Mesenteric fat pad (tissue), 1 donor: ENCODE results near the gene HDX. TPM values are rescaled to one million over a fixed set of nuclear protein-coding genes. Genes with fewer than 3 reads are reported as not detected.
"Not testable (repeated sequence)": the region's sequence is repeated elsewhere in the genome, so short reads cannot be mapped to it uniquely, and the experiment has no call there.

Source experiments
- DNase-seq: peaks from one replicate; pipeline ENCODE4 v3.0.0-alpha.2; 2020; ENCODE audit warnings: low spot score
- total RNA-seq: library from RNA; stranded (reverse); fragmentation: NEBNext Ultra II Directional; extraction: Animal tissue kit (Norgen Biotek cat#: 25700); gene quantifications from one replicate; pipeline ENCODE4 v1.2.1, GENCODE V29; 2021
- donor health status: DM: yes; HTN: yes; CAD: no.

The HDX gene
- total RNA-seq, 1 donor from 2014 or later, result 5.8 TPM

DNA sequence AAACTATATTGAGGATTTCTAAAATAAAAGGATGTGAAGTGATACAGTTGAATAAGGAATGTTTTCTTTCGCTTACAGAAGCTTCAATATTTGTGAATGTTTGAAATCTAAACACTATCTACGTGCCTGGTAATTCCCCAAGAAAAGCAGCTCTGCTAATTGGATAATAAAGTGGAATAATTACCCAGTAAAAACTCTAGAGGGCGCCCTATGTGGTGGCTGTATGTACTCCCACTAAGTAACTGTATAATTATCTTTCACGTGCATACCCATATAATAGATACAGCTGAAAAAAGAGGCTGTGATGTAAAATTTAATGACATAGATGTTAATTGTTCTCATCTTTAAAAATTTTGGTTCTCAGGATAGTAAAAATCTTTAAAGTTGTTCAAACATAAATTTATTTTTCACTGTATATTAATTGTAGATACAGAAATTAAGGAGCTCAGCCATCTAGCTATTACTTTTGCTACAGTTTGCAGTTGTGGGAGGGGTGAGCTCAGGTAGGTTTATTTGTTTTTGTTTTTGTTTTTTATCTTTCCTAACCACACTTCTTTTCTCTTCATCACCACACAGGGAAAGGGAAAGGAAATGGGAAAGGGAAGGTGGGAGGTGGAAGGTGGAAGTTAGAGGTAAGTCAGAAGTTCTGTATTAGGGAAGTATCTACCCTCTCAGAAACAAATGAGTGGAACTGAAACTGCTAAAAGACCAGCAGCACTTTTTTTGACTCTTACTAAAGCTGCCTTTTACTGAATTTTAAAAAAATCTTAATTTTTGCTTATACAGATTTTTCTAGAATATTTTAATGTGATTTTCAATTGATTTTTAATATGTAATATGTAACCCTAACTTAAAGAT, 162.5 kb downstream of the HDX start:
- DNase-seq, result no peak

DNA sequence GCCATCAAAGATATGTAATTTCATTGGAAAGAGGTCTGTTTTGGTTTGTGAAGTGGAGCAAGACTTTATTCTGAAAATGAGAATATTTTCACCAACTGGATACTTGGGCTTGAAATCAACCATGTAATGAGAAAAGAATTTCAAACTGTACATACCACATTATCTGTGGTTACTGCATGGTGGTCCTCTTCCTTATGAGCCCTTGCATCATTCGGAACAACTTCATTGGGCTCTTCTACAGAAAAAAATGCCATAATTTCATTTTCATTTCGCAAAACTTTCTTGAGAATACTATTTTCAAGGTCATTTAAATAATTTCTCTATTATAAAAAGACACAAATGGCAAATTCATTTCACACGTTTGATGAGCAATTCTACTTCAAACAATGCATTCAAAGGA, 165.6 kb downstream of the HDX start:
- no peak for DNase-seq

DNA sequence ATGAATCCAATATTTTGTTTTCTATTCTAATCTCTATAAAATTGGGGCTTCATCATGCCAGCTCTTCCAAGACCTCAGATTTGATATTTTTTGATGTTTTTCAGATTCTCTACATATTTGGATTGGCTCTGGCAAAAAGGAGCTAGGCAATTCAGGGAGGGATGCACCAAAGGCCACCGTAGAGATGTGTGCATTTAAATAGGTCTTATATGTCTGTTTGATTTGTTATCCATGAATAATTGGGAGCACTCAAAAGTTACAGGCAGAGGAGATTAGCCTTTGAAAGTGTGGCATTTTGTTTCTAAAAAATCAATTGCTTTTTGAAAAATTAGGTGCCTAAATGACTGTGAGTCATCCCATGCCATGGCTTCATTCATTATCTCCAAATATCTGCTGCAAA, 167.1 kb downstream of the HDX start:
- no peak for DNase-seq

DNA sequence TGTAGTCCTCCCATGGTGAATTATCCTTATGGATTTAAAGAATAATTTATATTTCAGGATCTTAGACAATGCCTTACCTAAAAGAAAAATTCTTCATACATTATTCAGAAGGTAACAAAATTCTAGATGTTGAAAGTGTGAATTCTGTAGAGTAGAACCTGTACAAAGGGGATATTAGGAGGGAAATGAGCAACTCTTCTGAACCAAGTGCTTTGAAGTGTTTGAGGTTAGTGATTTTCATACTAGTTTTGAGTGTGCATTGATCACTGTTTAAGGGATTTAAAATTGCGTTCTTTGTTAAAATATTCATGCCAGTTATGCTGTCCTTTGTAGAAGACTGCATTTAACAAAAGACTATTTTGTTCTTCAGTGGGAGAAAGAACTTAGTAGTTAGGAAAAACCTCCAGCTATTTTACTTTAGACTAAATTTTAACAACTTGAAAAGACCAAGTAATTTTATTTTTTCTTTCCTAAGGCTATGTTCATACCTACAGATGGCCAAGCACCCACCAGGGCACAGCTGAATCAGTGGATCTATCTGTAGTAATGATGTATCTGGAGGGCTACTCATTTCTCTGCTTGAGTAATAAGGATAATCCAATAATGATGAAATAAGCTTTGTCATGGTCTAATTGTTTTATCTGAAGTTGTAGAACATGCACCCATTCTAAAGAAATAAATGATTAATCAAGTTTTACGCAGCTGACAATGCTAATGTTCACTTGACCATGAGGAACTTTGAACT, 180.0 kb downstream of the HDX start:
- DNase-seq, result no peak

DNA sequence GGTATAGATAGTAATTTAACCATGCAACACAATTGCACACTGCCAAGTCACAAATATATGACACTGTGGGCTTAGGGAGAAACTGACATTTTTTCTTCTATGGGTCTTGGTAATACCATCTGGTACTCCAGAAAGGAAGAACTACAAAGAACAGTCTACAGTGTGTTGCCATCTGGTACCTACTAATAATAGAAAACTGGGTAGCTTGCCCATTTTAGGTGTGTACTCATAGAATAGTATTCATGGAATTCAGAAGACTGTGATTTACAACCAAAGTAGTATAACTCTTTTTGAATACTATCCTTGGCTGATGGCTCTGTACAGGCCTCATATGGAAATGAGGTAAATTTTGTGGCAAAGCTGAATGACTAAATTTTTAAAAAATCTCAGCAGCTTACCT, 181.6 kb downstream of the HDX start:
- no peak for DNase-seq

DNA sequence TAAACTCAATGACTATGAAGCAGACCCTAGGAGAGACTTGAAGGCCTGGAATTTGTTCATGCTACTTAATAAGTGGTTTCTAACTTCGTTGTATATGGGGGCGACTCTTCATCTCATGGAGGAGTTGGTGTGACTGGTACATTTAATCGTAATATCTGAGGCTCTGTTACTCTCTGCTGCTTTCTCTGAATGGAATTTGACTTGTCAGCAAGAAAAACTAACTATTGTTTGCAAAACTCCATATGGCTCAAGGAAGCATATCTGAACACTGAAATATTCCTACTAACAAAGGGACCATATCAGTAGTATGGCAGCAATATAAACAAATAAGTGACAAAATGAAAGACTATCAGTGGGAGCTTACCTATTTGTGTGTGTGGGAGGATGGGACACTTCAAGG, 182.2 kb downstream of the HDX start:
- DNase-seq, result no peak

DNA sequence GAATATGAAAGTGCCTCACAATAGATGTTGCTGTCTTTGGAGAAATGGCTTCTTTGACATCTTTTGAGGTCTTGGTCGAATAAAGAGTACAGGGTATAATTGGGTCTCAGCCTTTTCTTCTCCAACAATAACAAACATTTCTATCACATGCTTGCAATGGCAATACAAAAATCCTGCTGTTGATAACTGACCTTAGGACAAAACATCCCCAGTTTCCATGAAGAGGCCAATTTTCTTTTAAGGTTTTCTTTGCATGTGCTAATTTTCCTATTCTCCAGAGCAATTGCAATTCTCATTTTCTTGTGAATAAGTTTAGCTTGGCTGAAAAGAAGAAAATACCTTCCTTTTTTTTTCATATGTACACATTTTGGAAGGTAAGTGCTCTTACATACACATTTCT, 183.6 kb downstream of the HDX start:
- no peak for DNase-seq

DNA sequence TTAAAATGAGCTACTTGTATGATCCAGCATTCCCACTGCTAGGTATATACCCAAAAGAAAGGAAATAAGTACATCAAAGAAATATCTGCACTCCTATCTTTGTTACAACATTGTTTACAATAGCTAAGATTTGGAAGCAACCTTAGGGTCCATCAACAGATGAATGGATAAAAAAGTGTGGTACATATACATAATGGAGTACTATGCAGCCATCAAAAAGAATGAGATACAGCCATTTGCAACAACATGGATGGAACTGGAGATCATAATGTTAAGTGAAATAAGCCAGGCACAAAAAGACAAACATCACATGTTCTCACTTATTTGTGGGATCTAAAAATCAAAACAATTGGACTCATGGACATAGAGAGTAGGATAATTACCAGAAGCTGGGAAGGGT, 186.3 kb downstream of the HDX start:
- not testable (repeated sequence) for DNase-seq
